ENCODE measurements around the gene NLK. TPM values are rescaled to one million over a fixed set of nuclear protein-coding genes. Genes with fewer than 3 reads are reported as not detected.

The NLK gene
- total and polyA plus RNA-seq, 7 experiments from 2014 or later: 1.0 to 19.2 (median 16.5) TPM

DNA sequence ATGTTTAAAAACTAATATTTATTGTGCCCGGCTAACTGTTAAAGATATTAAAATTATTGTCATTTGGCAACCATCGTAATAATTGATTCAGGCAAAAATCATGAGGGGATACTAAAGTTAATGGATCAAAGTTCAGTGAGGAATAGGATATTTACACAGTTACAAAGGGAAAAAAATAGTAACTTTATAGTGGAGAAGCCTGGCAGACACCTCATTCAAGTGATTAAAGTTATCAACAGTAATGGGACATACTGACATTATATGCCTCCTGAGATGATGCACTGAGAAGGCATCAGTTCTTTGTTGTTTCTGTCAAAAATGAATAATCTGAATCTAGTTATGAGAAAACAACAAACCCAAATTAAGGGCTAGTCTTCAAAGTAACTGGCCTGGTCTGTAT is 77.1 kb downstream of the NLK start:
- Histone ChIP-seq H3K4me1 (ENCODE audit: control insufficient read depth in 2 of 2, insufficient read depth in 2 of 2, low read length in 2 of 2) (peaks cover 5 to 11% of the 10 kb centered on the region in 2 donors), H3K27ac (ENCODE audit: low read depth, low read length) (no peak overlapping the region), H3K4me3 (ENCODE audit: low read length) (no peak overlapping the region), H3K27me3 (ENCODE audit: control insufficient read depth in 2 of 2, insufficient read depth in 2 of 2, low read length in 2 of 2) (no peaks in the 10 kb centered on the region), H3K36me3 (ENCODE audit: control insufficient read depth in 2 of 3, insufficient read depth in 3 of 3, low read length in 3 of 3) (peaks cover 0 to 7% (median 4%) of the 10 kb centered on the region in 3 experiments), H3K9me3 (ENCODE audit: control insufficient read depth in 2 of 3, low read length in 3 of 3) (no peaks in the 10 kb centered on the region)
- Mint-ChIP-seq H3K9me3 (no peaks in the 10 kb centered on the region), H3K27ac (no peak overlapping the region), H3K36me3 (peaks cover 5 to 26% (median 14%) of the 10 kb centered on the region in 5 donors), H3K27me3 (no peaks in the 10 kb centered on the region), H3K4me3 (no peak overlapping the region), H3K4me1 (peaks cover 6 to 40% (median 29%) of the 10 kb centered on the region in 7 donors)
- DNase-seq (no peak), ATAC-seq (no peak)
- POLR2A ChIA-PET: no interaction called here
- intact Hi-C loops (cut with micrococcal nuclease): loop anchor here in 1 of 2 donors (5.0 kb wide), 1 partner anchor 77 kb away; the partner anchor contains the start of gene NLK
- CTCF ChIA-PET: no interaction called here

- Histone ChIP-seq H3K9me3 (ENCODE audit: control insufficient read depth in 2 of 3, low read length in 3 of 3) (no peaks in the 10 kb centered on the region), H3K4me3 (ENCODE audit: low read length) (no peak overlapping the region), H3K27ac (ENCODE audit: low read depth, low read length) (no peak overlapping the region), H3K27me3 (ENCODE audit: control insufficient read depth in 2 of 2, insufficient read depth in 2 of 2, low read length in 2 of 2) (no peaks in the 10 kb centered on the region), H3K4me1 (ENCODE audit: control insufficient read depth in 2 of 2, insufficient read depth in 2 of 2, low read length in 2 of 2) (peaks cover 5 to 11% of the 10 kb centered on the region in 2 donors), H3K36me3 (ENCODE audit: control insufficient read depth in 2 of 3, insufficient read depth in 3 of 3, low read length in 3 of 3) (peaks cover 0 to 10% (median 7%) of the 10 kb centered on the region in 3 experiments)
- no peak overlapping the region for H3K27ac Mint-ChIP-seq
- no peaks in the 10 kb centered on the region for H3K9me3 Mint-ChIP-seq
- peaks cover 5 to 34% (median 14%) of the 10 kb centered on the region in 5 donors for H3K36me3 Mint-ChIP-seq
- ATAC-seq (no peak), DNase-seq (no peak)
- peaks cover 6 to 28% (median 23%) of the 10 kb centered on the region in 7 donors for H3K4me1 Mint-ChIP-seq
- CTCF ChIA-PET: no interaction called here
- POLR2A ChIA-PET: no interaction called here
- H3K27me3 Mint-ChIP-seq: no peaks in the 10 kb centered on the region
- no peak overlapping the region for H3K4me3 Mint-ChIP-seq
- intact Hi-C loops (cut with micrococcal nuclease): no loop called here
Observed at GRCh38 chr17:28120766-28121165, 78.3 kb downstream of the NLK start.

DNA sequence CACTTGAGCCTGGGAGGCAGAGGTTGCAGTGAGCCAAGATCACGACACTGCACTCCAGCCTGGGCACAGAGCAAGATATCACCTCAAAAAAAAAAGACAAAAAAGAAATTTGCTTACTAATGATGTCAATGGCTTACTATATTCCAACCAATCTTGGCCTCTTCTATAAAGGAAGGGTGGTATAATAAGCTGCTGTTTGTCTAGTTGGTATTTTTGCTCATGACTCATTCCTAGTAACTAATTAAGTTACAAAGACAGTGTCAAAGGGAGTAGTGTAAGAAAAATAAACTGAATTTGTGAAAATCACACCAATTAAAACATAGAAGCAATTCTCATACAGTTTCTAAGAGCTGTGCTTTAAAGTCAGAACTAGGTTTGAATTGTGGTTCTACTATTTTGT is 82.5 kb downstream of the NLK start:
- Histone ChIP-seq H3K4me1 (ENCODE audit: control insufficient read depth in 2 of 2, insufficient read depth in 2 of 2, low read length in 2 of 2) (no peaks in the 10 kb centered on the region), H3K4me3 (ENCODE audit: low read length) (no peak overlapping the region), H3K27me3 (ENCODE audit: control insufficient read depth in 2 of 2, insufficient read depth in 2 of 2, low read length in 2 of 2) (no peaks in the 10 kb centered on the region), H3K36me3 (ENCODE audit: control insufficient read depth in 2 of 3, insufficient read depth in 3 of 3, low read length in 3 of 3) (peaks cover 0 to 15% (median 7%) of the 10 kb centered on the region in 3 experiments), H3K9me3 (ENCODE audit: control insufficient read depth in 2 of 3, low read length in 3 of 3) (no peaks in the 10 kb centered on the region), H3K27ac (ENCODE audit: low read depth, low read length) (no peak overlapping the region)
- no peak overlapping the region for H3K27ac Mint-ChIP-seq
- peaks cover 5 to 50% (median 19%) of the 10 kb centered on the region in 5 donors for H3K36me3 Mint-ChIP-seq
- ATAC-seq (no peak), DNase-seq (no peak)
- no peaks in the 10 kb centered on the region for H3K9me3 Mint-ChIP-seq
- H3K27me3 Mint-ChIP-seq: no peaks in the 10 kb centered on the region
- ChIA-PET POLR2A (no interaction called here), CTCF (no interaction called here)
- H3K4me1 Mint-ChIP-seq: peaks cover 0 to 1% (median 0%) of the 10 kb centered on the region in 7 donors
- intact Hi-C loops (cut with micrococcal nuclease): no loop called here
- no peak overlapping the region for H3K4me3 Mint-ChIP-seq

DNA sequence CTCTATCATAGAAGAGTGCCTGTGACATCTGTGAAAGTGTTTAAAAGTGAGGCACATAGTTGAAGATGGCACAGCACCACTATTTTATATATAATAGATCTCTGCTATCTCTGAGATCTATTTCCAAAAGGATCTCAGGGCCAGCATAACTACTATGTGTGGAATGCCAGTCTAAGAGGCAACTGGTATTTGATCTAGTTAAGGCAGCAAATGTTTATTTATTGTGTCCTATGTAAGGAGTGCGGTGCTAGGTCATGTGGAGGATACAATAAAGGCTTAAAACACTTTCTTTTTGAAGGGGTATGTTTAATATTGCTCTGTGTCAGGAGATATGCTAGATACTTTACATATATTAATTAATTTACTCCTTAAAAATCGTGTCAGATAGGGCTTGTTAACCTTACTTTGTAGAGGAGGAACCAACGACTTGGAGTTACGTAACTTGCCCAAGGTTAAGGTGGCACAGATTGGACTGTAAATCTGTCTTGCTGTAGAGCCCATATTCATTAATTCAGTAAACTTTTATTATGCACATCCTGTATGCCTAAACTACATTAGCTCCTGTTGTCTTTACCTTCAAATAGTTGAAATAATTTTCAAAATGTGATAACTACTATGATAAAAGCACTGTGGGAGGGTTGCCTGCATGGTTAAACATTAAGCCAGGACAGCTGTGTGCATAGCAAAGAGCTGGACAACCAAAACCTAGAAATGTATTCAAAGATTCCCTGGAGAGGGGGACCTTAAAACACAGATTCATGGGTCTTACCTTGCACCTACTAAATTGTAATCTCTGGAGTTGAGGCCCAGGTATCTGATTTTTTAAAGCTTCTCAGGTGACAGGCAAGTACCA is 83.3 kb downstream of the NLK start:
- H3K4me3 Mint-ChIP-seq: no peak overlapping the region
- no peaks in the 10 kb centered on the region for H3K4me1 ChIP-seq (ENCODE audit: control insufficient read depth in 2 of 2, insufficient read depth in 2 of 2, low read length in 2 of 2)
- no peaks in the 10 kb centered on the region for H3K27me3 Mint-ChIP-seq
- H3K9me3 Mint-ChIP-seq: no peaks in the 10 kb centered on the region
- intact Hi-C loops (cut with micrococcal nuclease): no loop called here
- no peaks in the 10 kb centered on the region for H3K9me3 ChIP-seq (ENCODE audit: control insufficient read depth in 2 of 3, low read length in 3 of 3)
- peaks cover 5 to 50% (median 16%) of the 10 kb centered on the region in 5 donors for H3K36me3 Mint-ChIP-seq
- DNase-seq: no peak
- H3K36me3 ChIP-seq (ENCODE audit: control insufficient read depth in 2 of 3, insufficient read depth in 3 of 3, low read length in 3 of 3): peaks cover 0 to 15% (median 7%) of the 10 kb centered on the region in 3 experiments
- H3K27ac Mint-ChIP-seq: no peak overlapping the region
- no peak for ATAC-seq
- ChIA-PET POLR2A (no interaction called here), CTCF (interaction anchor here (0.6 kb wide), 1 partner anchor 422 kb away, joined by 3 read pairs; no protein-coding TSS in a partner anchor)
- H3K27ac ChIP-seq (ENCODE audit: low read depth, low read length): no peak overlapping the region
- H3K4me3 ChIP-seq (ENCODE audit: low read length): no peak overlapping the region
- no peaks in the 10 kb centered on the region for H3K4me1 Mint-ChIP-seq
- no peaks in the 10 kb centered on the region for H3K27me3 ChIP-seq (ENCODE audit: control insufficient read depth in 2 of 2, insufficient read depth in 2 of 2, low read length in 2 of 2)

DNA sequence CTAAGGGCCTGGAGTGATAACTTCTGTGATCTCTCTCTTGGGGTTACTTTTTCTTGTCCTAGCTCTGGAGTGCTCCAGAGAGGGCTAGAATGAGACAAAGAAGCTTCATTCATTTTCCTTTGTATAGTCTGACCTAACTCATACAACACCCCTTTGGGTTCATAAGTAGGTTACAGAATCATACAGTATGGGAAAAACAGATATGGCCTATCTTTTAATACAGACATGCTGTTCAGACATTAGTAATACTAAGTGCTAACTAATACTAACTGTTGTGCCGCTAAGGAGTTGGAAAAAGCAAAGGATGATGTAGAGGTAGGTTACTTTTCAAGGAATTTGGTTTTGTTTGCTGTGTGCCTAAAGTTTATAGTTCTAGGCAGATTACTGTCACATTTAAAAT is 84.7 kb downstream of the NLK start:
- Histone ChIP-seq H3K36me3 (ENCODE audit: control insufficient read depth in 2 of 3, insufficient read depth in 3 of 3, low read length in 3 of 3) (peaks cover 0 to 15% (median 7%) of the 10 kb centered on the region in 3 experiments), H3K27ac (ENCODE audit: low read depth, low read length) (no peak overlapping the region), H3K9me3 (ENCODE audit: control insufficient read depth in 2 of 3, low read length in 3 of 3) (no peaks in the 10 kb centered on the region), H3K4me1 (ENCODE audit: control insufficient read depth in 2 of 2, insufficient read depth in 2 of 2, low read length in 2 of 2) (no peaks in the 10 kb centered on the region), H3K27me3 (ENCODE audit: control insufficient read depth in 2 of 2, insufficient read depth in 2 of 2, low read length in 2 of 2) (no peaks in the 10 kb centered on the region), H3K4me3 (ENCODE audit: low read length) (no peak overlapping the region)
- intact Hi-C loops (cut with micrococcal nuclease): no loop called here
- ChIA-PET POLR2A (no interaction called here), CTCF (no interaction called here)
- ATAC-seq (no peak), DNase-seq (no peak)
- peaks cover 0 to 5% (median 0%) of the 10 kb centered on the region in 7 donors for H3K4me1 Mint-ChIP-seq
- H3K9me3 Mint-ChIP-seq: no peaks in the 10 kb centered on the region
- no peak overlapping the region for H3K4me3 Mint-ChIP-seq
- peaks cover 11 to 52% (median 21%) of the 10 kb centered on the region in 5 donors for H3K36me3 Mint-ChIP-seq
- no peaks in the 10 kb centered on the region for H3K27me3 Mint-ChIP-seq
- H3K27ac Mint-ChIP-seq: peak overlapping the region in 1 of 9 donors; percentile 26

DNA sequence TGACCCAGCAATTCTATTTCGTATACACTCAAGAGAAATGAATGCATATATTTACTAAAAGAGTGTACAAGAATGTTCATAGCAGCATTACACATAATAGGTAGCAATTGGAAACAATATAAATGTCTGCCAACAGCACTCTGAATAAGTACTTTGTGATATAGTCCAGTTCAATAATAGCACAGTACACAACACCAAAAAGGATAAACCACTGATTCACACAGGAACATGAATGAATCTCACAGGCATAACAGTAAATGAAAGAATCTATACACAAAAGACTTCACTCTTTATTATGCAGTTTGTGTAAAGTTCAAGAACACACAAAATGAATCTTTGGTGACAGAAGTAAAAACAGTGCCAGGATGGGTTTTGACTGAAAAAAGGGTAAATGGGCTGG is 86.3 kb downstream of the NLK start:
- no peak overlapping the region for H3K4me3 ChIP-seq (ENCODE audit: low read length)
- peaks cover 0 to 26% (median 0%) of the 10 kb centered on the region in 3 experiments for H3K36me3 ChIP-seq (ENCODE audit: control insufficient read depth in 2 of 3, insufficient read depth in 3 of 3, low read length in 3 of 3)
- H3K27me3 ChIP-seq (ENCODE audit: control insufficient read depth in 2 of 2, insufficient read depth in 2 of 2, low read length in 2 of 2): no peaks in the 10 kb centered on the region
- peaks cover 14 to 51% (median 26%) of the 10 kb centered on the region in 5 donors for H3K36me3 Mint-ChIP-seq
- no peaks in the 10 kb centered on the region for H3K9me3 Mint-ChIP-seq
- CTCF ChIA-PET: no interaction called here
- no peak for ATAC-seq
- DNase-seq: no peak
- POLR2A ChIA-PET: no interaction called here
- H3K4me1 ChIP-seq (ENCODE audit: control insufficient read depth in 2 of 2, insufficient read depth in 2 of 2, low read length in 2 of 2): no peaks in the 10 kb centered on the region
- H3K27ac Mint-ChIP-seq: no peak overlapping the region
- no peaks in the 10 kb centered on the region for H3K9me3 ChIP-seq (ENCODE audit: control insufficient read depth in 2 of 3, low read length in 3 of 3)
- no peak overlapping the region for H3K4me3 Mint-ChIP-seq
- H3K27ac ChIP-seq (ENCODE audit: low read depth, low read length): no peak overlapping the region
- intact Hi-C loops (cut with micrococcal nuclease): no loop called here
- H3K27me3 Mint-ChIP-seq: no peaks in the 10 kb centered on the region
- peaks cover 0 to 5% (median 0%) of the 10 kb centered on the region in 7 donors for H3K4me1 Mint-ChIP-seq

GRCh38 chr17:28130472-28130871 is 88.0 kb downstream of the NLK start:
- no peak overlapping the region for H3K27ac Mint-ChIP-seq
- H3K27me3 ChIP-seq (ENCODE audit: control insufficient read depth in 2 of 2, insufficient read depth in 2 of 2, low read length in 2 of 2): no peaks in the 10 kb centered on the region
- peaks cover 0 to 16% (median 0%) of the 10 kb centered on the region in 3 experiments for H3K36me3 ChIP-seq (ENCODE audit: control insufficient read depth in 2 of 3, insufficient read depth in 3 of 3, low read length in 3 of 3)
- POLR2A ChIA-PET: no interaction called here
- peaks cover 15 to 47% (median 26%) of the 10 kb centered on the region in 5 donors for H3K36me3 Mint-ChIP-seq
- DNase-seq (no peak), ATAC-seq (no peak)
- intact Hi-C loops (cut with micrococcal nuclease): no loop called here
- no peaks in the 10 kb centered on the region for H3K27me3 Mint-ChIP-seq
- H3K4me1 ChIP-seq (ENCODE audit: control insufficient read depth in 2 of 2, insufficient read depth in 2 of 2, low read length in 2 of 2): no peaks in the 10 kb centered on the region
- H3K4me3 Mint-ChIP-seq: no peak overlapping the region
- no peaks in the 10 kb centered on the region for H3K9me3 Mint-ChIP-seq
- H3K9me3 ChIP-seq (ENCODE audit: control insufficient read depth in 2 of 3, low read length in 3 of 3): no peaks in the 10 kb centered on the region
- H3K4me1 Mint-ChIP-seq: peaks cover 0 to 5% (median 0%) of the 10 kb centered on the region in 7 donors
- H3K27ac ChIP-seq (ENCODE audit: low read depth, low read length): no peak overlapping the region
- H3K4me3 ChIP-seq (ENCODE audit: low read length): no peak overlapping the region
- CTCF ChIA-PET: no interaction called here

Data from naive thymus-derived CD4-positive, alpha-beta T cell (primary cell).